A204.1 (cell line): Measurements from ENCODE around the gene ATPAF1.
"Not testable (repeated sequence)": the region's sequence is repeated elsewhere in the genome, so short reads cannot be mapped to it uniquely, and the experiment has no call there.

Experiments
- FAIRE-seq: peaks from 2 replicates; lab custom pipeline; 2012; peaks lifted over from hg19 to GRCh38; lab: Jason Lieb, UNC

ATPAF1 gene

DNA sequence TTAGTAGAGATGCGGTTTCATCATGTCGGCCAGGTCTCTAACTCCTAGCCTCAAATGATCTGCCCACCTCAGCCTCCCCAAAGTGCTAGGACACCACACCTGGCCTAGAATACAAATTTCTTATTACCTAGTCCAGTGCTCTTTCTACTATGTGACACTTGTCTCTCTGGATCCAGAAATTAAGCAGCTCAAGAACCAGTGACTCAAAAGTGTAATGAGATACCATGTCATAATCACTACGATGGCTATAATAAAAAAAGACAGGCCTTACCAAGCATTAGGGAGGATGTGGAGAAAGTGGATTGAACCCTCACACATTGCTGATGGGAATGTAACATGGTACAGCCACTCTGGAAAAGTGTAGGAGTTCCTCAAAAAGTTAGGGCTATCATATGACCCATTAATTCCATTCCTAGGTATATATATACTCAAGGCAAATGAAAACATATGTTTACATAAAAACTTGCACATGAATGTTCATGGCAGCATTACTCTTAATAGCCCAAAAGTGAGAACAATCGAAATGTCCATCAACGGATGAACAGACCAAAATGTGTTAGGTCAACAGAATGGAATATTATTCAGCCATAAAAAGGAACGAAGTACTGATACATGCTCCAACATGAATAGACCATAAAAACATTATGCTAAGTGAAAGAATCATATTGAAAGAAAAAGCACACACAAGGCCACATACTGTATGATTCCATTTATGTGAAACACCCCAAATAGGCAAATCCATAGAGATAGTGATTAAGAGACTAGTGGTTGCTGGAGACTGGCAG lies 11.8 kb upstream of the ATPAF1 start:
- FAIRE-seq = no peak

DNA sequence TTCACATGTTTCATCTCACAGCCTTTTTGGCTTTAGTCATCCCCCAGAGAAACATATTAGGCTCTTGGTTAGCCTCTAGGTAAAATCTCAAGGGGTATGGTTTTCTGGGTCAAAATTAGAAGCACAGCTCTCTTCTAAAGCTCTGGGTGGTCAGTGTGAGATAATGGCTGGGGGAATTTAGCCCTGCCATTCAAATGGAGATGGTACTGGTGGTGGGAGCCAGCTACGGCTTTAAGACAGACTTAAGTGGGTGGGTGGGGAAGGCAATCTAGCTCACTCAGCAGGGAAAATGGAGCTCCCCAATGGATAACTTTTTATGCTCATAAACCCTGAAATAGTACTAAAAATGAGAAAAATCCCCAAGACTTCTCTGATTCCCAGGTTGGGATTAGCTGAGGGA lies 9.2 kb upstream of the ATPAF1 start:
- no peak for FAIRE-seq

DNA sequence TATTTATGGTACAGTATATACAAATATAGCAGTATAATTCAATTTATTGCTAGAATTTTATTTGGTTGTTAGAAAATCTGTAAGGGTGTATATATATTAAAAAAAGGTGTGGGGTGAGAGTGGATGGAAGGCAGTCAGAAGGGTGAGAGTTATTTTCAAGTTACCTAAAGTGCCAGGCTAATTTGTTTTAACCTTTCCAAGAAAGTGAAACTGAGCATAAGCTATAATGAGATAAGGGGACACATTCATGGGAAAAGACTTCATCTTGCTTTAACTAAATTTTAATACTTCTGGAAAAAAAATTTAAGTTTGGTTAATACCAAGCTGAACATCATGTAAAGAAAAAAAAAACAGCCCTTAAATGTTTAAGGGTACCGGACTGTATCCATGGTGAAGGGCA lies 8.4 kb upstream of the ATPAF1 start:
- no peak for FAIRE-seq

DNA sequence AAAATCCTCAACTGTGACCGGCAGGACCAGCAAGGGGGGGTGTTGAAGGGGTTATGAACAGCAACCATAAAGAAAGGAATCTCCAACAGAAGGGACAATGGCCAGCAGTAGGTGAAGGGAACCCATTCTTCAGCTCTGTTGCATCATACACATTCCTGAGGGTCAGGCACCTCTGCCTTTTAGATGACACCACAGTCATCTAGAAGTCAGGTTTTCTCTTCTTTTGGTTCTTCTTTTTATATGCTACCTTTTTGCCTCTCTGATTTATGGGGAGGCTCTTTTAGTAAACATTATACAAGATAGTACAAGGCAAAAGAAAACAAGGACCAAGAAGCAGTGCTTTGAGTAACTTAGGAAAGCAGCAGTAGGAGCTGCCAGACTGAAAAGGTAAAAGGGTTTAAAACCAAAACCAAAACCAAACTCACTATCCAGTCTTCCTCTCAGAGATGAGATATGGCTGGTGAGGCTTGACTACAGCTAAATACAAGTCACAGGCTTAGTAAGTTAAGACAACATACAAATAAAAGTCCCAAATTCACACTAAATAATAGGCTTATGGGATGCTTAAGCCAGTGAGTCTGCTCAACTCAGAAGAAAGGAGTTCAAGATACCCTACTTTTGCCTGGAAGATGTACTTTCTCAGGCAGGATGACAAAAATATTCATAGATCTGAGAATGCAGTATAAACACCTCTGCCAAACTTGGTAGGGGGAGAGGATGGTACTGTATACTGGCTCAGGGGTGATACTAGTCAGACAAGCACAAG lies 7.6 kb upstream of the ATPAF1 start:
- no peak for FAIRE-seq

DNA sequence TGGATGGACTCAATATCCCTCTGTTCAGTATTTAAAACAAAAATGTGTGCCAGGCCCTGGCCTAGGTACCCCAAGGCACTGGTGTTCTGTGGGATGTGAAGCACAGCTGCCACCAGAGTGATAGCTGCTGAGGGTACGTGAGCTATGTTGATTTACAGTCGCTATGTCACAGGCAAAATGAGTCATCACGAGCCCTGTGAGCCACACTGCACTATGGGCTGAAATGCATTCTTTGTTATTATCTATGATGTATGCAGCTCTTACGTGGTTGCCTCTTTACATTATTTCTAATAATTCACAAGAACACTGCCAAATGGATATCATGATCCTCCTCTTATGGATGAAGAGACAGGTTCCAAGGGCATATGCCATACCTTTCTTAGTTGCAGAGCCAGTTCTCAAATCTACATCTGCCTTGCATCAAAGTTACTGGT lies 5.6 kb upstream of the ATPAF1 start:
- no peak for FAIRE-seq

DNA sequence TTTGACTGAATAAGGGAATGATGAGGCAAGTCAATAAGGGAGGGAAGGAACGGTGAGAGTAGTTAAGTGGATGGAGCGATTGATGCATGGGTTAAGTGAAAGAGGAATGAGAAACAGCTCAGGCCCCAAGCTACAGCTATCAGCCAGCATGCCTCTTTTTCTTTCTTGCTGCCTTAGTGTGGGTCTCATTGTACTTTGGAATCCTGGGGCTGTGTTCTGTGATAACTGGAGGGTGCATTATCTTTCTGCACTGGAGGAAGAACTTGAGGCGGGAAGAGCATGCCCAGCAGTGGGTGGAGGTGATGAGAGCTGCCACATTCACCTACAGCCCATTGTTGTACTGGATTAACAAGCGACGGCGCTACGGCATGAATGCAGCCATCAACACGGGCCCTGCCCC lies 4.5 kb upstream of the ATPAF1 start:
- FAIRE-seq = no peak

DNA sequence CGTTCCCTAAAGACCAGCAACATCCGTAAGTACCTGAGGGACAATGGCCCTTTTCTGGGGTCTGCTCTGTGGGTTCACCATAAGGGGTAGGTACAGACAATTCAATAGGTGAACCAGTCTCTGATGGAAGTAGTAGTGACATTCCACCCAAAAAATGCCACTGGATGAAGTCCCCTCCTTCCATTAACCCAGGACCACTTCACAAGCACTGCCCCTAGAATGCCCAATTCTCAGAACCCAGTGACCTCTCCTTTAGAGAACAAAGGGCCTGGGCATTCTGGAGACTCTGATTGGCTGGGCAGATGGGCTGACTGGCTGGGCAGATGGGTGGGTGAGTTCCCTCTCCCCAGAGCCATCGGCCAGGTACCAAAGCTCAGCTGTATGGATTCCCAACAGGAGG lies 3.4 kb upstream of the ATPAF1 start, which contains the start of gene TEX38:
TSS of gene TEX38 (plus strand) at position 301 of the 400 bp plus-strand sequence. CDS start at position 382, 81 bp downstream.
- FAIRE-seq = no peak

DNA sequence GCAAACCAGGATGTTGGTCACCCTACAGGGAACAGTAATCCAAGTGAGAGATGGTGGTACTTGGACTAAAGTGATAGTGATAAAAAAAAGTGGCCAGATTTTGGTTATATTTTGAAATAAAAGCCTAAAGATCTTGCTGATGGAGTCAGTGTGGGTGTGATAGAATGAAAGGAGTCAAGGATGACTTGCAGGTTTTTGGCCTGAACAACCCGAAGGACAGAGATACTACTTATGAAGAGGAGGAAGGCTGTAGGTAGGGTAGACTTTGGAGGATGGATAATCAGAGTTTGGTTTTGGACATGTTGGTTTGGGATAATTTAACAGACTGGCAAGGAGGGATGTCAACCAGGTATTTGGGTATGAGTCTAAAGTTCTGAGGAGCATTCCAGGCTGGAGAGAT lies 2.0 kb upstream of the ATPAF1 start:
- no peak for FAIRE-seq

DNA sequence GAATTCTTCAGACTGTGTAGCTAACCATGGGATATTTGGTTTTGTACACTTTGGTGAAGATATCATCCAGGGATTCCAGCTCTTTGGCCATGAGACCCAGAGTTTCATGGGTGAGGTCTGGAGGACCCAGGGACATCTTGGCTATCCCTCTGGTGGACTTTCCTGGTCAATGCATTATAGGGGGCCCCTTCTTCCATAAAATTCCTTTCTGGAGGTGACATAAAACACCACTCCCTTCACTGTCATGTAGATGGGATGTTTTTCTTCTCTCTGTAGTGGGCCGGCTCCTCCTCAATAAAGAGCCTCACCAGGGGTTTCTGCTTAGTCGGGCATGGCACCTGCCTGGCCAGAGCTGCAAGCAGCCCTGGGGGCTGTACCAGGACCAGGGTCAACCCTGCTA lies 2.2 kb downstream of the ATPAF1 start:
- no peak for FAIRE-seq

DNA sequence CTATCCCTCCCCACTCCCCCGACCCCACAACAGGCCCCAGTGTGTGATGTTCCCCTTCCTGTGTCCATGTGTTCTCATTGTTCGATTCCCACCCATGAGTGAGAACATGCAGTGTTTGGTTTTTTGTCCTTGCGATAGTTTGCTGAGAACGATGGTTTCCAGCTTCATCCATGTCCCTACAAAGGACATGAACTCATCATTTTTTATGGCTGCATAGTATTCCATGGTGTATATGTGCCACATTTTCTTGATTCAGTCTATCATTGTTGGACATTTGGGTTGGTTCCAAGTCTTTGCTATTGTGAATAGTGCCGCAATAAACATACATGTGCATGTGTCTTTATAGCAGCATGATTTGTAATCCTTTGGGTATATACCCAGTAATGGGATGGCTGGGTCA lies 5.2 kb downstream of the ATPAF1 start:
- FAIRE-seq = not testable (repeated sequence)

DNA sequence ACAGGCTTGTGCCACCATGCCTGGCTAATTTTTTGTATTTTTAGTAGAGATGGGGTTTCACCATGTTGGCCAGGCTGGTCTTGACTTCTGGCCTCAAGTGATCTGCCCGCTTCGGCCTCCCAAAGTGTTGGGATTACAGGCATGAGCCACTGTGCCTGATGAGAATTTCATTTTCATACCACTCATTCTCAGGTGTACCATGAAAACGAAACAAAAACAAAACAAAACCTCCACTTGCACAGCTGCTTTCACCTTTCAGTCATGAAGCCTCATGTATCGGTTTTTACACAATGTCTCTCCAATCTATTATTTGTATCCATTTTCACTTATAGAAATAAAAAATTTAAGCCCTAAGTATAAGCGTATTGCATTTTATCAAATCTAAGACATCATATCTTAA lies 8.0 kb downstream of the ATPAF1 start:
- not testable (repeated sequence) for FAIRE-seq

DNA sequence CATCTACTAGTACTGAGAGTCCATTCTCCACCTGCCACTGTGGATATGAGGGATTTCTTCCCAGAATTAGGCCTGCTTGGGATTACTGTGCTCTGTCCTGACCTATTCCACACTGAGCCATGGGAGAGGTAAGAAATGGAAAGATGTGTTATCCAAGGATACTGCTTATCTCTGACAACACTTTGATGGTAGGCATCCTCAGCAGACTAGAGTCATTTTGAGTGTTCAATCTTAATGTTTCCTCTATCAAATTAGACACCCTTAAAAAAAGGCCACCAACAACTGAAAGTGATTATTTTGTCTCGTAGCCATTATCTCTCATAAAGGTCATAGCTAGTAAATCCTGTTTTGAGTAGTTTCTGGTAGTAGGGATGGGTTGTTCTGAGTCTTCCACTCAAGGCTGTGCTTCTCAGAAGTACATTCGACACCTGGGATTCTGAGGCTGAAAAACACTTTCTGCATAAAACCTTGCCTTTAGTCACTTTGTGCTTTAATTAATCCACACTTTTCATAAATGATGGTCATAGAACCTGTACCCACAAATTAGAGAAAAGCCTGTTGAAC lies 8.8 kb downstream of the ATPAF1 start:
- no peak for FAIRE-seq

DNA sequence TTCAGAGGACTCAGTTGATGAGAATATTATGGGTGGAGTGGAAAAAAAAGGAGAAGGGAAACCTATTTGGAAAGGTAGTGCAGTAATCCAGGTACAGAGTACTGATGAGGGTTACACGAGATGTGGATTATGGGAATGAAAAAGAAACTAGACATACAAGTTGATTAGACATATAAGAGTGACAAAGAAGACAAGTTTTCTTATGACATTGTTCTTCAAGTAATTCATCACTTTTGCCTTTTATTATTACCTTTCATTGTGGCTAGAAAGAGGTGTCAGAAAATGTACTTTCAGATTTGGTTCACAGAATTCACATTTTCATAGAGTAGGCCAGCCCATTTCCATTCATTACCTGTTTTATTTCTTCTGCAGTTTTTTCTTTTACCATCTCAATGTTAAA lies 10.4 kb downstream of the ATPAF1 start:
- no peak for FAIRE-seq

DNA sequence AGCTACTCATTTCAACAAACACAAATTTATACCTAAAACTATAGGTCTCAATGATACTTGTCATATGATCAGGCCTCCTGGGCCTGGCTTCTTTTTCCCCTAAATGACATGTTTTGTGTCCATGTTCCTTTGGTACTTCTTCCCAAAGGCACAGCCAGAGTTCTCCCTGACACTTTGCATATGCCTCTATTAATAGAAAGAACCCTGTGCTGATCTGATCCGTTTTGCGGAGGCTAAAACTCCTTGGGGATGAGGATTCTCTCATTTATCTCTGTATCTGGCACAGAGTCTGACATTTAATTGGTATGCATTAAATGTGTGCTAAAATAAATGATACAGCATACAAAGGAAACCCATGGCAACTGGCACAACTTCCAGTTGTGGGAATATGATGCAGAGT lies 11.5 kb downstream of the ATPAF1 start:
- no peak for FAIRE-seq

DNA sequence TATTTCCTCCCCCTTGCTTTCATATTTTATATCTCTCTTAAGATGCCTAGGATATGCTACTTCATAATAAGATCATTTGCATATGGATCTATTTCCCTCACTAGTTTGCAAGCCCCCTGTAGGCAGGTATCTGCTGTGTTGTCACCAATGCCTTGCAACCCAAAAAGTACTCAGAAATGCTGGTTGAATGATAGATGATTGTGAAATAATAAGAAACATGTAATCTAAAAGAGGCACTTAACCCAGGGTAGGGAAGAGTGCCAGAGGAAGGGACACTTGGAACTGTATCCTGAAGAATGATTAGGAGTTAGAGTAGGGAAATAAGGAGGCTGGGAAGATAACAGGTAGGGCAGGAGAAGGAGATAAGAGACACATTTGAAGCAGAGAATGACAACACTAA lies 12.3 kb downstream of the ATPAF1 start:
- FAIRE-seq = no peak

DNA sequence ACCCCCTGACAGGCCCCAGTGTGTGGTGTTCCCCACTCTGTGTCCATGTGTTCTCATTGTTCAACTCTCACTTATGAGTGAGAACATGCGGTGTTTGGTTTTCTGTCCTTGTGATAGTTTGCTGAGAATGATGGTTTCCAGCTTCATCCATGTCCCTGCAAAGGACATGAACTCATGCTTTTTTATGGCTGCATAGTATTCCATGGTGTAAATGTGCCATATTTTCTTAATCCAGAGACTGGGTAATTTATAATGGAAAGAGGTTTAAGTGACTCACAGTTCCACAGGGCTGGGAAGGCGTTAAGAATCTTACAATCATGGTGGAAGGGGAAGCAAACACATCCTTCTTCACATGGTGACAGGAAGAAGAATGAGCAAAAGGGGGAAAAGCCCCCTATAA lies 13.5 kb downstream of the ATPAF1 start:
- FAIRE-seq = not testable (repeated sequence)

DNA sequence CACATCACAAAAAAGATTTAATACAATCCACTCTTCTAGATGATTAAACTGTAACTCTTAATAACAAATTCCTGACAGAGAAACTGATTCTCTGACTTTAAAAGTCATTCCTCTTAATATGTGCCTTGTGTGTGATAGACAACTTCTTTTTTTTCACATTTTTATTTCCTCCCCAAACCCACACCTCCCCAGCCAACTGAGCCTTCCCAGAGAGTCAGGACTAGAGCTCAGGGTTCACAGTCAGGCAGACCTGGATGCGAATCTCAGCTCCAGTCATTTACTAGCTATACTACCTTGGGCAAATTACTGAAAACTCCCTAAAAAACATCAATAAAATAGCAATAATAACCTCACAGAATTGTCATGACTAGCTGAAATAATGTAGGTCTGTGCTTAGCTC lies 14.2 kb downstream of the ATPAF1 start:
- no peak for FAIRE-seq

DNA sequence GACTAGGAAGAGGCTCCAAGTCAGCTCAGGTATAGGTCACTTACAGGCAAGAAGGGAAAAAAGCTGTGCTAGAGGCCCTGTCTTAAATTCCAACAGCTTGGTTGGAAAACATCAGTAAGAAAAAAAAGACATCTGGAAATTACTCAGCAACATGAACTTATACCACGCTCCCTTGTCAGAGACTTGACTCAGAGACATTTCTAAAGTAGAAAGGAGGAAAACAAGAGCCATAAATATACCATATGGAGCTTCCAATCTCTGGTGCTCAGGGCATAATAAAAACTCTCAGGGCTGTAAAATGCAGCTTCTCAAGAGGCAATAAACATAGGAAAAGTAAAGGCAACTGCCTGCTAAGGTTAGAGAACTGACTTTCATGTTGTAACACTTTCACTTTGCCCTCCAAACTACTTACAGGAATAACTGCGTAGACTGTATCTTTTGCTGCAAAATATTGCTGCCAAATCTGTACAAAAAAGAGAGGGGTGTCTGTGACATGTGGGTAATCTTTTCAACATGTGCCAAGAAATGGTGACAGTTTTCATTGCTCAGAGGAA lies 14.7 kb downstream of the ATPAF1 start:
- no peak for FAIRE-seq

DNA sequence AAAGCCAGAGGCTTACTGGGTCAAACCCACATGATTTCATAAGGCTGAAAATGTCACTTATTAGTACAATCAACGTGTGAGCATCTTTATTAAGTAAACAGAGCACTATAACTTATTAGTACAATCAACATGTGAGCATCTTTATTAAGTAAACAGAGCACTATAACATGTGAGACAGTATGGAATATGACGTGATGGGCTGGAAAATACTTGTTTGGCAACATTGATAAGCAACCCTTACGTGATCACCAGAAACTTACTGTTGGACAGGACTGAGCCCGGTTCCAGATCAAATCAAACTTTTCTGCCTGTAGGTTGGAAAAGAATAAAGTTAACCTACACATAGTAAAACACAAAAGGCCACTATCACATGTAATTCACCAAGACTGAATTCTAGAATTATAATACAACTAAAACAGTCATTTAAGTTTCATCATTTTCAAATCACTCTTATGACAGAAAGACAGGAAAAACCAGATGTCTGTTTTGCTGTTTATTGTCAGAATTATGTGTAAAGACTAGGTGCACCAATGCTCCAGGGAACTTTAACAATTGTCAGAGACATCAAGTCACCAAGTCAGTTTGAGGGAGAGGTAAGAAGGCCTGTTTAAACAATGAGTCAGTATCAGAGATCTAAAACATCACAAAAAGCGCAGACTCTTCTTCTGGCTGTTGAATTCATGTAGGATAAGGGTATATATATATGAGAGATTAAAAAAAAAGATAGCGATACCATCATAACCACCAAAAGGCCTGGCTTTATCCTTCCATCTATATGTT lies 15.7 kb downstream of the ATPAF1 start:
- no peak for FAIRE-seq

DNA sequence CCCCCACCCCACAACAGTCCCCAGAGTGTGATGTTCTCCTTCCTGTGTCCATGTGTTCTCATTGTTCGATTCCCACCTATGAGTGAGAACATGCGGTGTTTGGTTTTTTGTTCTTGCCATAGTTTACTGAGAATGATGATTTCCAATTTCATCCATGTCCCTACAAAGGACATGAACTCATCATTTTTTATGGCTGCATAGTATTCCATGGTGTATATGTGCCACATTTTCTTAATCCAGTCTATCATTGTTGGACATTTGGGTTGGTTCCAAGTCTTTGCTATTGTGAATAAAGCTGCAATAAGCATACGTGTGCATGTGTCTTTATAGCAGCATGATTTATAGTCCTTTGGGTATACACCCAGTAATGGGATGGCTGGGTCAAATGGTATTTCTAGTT lies 17.0 kb downstream of the ATPAF1 start:
- not testable (repeated sequence) for FAIRE-seq

DNA sequence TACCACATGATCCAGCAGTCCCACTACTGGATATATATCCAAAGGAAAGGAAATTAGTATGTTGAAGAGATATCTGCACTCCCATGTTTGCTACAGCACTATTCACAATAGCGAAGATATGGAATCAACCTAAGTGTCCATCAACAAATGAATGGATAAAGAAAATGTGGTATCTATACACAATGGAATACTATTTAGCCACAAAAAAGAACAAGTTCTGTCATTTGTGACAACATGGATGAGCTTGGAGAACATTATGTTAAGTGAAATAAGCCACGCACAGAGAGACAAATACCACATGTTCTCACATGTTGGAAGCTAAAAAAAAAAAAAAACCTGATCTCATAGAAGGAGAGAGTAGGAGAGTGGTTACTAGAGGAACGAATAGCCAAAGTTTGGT lies 17.7 kb downstream of the ATPAF1 start:
- no peak for FAIRE-seq

DNA sequence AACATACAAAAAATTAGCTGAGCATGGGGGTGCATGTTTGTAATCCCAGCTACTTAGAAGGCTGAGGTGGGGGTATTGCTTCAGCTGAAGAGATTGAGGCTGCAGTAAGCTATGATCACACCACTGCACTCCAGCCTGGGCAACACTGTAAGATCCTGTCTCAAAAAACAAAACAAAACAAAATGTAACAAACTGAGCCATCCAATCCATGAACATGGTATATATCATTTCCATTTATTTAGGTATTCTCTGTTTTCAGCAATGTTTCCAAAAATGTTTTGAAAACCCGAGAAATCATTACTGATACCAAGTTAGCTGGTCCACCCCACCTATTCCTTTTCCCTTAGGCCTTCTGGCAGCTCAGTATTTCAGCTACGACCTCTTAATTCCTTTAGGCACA lies 18.4 kb downstream of the ATPAF1 start:
- no peak for FAIRE-seq
